ENCODE measurements around the gene TCL1B.

The TCL1B gene

DNA sequence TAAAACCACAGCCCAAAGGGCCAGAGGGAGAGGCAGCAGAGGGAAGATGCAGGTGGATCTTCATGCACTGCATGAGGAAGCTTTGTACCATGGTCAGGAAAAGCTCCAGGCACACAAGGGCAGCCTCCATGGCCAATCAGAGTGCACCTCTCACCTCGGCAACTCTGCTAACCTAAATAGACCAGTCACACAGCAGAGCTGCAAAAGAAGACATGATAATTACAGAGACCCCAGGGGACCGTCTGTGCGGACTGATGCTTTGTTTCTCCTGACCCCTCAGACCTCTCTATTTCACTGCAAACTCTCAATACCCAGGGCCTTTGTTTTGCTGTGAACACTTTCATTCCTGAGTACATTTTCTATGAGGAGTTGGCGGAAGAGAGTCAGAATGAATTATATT is 10.7 kb upstream of the TCL1B start (continued):
- no peak for TF ChIP-seq BACH2 (CRISPR knock-in tag; IDR thresholded peaks at IDR 0.05; ENCODE audit: borderline replicate concordance)
- TF ChIP-seq PPARA (CRISPR knock-in tag; IDR thresholded peaks at IDR 0.05; ENCODE audit: borderline replicate concordance): no peak
- TF ChIP-seq ESRRG (CRISPR knock-in tag; IDR thresholded peaks at IDR 0.05): no peak

DNA sequence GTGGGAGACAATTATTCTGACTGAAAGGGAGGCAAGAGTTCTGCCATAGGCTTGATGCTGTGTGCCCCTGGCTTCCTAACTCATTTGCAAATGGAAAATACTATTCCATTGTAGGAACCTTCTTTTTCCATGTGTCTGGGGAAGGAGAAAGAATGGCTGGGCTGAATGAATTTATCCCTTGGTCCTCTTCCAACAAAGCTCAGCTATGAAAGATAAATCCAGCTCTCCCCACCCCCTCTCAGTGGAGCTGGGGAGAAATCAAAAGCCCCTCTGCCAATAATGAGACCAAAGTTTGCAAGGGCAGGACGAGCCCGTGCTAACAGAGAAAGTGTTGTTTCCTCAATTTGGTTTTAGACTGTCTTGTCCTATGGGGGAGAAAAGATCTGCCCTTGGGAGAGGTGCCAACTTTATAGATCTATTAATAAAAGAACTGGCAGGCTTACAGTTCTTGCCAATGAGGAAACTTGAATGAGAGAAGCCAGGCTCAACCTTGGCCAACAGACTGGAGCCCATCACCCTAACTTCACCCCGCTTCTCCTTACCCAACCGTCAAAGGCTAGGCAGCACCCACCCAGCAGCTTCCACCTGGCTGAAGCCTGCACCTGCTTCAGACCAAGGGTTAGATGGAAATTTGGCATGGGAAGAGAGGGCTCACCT is 8.9 kb upstream of the TCL1B start:
- no peak for ATAC-seq
- TF ChIP-seq BACH2 (CRISPR knock-in tag; IDR thresholded peaks at IDR 0.05; ENCODE audit: borderline replicate concordance): no peak
- no peak for TF ChIP-seq ZFP3 (CRISPR knock-in tag; IDR thresholded peaks at IDR 0.05)
- TF ChIP-seq ZFP30 (CRISPR knock-in tag; IDR thresholded peaks at IDR 0.05): no peak
- TF ChIP-seq PPARA (CRISPR knock-in tag; IDR thresholded peaks at IDR 0.05; ENCODE audit: borderline replicate concordance): no peak
- TF ChIP-seq ISL1 (CRISPR knock-in tag; IDR thresholded peaks at IDR 0.05): no peak
- TF ChIP-seq SNAI2 (CRISPR knock-in tag; IDR thresholded peaks at IDR 0.05): no peak
- TF ChIP-seq GLIS3 (CRISPR knock-in tag; IDR thresholded peaks at IDR 0.05): no peak
- no peak for TF ChIP-seq ESRRG (CRISPR knock-in tag; IDR thresholded peaks at IDR 0.05)
- TF ChIP-seq, protein P1, sequence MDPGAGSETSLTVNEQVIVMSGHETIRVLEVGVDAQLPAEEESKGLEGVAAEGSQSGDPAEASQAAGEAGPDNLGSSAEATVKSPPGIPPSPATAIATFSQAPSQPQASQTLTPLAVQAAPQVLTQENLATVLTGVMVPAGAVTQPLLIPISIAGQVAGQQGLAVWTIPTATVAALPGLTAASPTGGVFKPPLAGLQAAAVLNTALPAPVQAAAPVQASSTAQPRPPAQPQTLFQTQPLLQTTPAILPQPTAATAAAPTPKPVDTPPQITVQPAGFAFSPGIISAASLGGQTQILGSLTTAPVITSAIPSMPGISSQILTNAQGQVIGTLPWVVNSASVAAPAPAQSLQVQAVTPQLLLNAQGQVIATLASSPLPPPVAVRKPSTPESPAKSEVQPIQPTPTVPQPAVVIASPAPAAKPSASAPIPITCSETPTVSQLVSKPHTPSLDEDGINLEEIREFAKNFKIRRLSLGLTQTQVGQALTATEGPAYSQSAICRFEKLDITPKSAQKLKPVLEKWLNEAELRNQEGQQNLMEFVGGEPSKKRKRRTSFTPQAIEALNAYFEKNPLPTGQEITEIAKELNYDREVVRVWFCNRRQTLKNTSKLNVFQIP (CRISPR knock-in tag; IDR thresholded peaks at IDR 0.05; ENCODE audit: borderline replicate concordance, low read depth): no peak
- no peak for TF ChIP-seq ARNTL (CRISPR knock-in tag; IDR thresholded peaks at IDR 0.05; ENCODE audit: borderline replicate concordance, low read depth)
- no peak for TF ChIP-seq CSDC2 (CRISPR knock-in tag; IDR thresholded peaks at IDR 0.05)
- TF ChIP-seq, protein P2, sequence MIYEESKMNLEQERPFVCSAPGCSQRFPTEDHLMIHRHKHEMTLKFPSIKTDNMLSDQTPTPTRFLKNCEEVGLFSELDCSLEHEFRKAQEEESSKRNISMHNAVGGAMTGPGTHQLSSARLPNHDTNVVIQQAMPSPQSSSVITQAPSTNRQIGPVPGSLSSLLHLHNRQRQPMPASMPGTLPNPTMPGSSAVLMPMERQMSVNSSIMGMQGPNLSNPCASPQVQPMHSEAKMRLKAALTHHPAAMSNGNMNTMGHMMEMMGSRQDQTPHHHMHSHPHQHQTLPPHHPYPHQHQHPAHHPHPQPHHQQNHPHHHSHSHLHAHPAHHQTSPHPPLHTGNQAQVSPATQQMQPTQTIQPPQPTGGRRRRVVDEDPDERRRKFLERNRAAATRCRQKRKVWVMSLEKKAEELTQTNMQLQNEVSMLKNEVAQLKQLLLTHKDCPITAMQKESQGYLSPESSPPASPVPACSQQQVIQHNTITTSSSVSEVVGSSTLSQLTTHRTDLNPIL (CRISPR knock-in tag; IDR thresholded peaks at IDR 0.05; ENCODE audit: low read depth): no peak
- TF ChIP-seq ZNF565 (CRISPR knock-in tag; conservative IDR thresholded peaks at IDR 0.05; ENCODE audit: low read depth): no peak
- no peak for TF ChIP-seq ZC3H10 (CRISPR knock-in tag; IDR thresholded peaks at IDR 0.05)
- TF ChIP-seq, protein P3, sequence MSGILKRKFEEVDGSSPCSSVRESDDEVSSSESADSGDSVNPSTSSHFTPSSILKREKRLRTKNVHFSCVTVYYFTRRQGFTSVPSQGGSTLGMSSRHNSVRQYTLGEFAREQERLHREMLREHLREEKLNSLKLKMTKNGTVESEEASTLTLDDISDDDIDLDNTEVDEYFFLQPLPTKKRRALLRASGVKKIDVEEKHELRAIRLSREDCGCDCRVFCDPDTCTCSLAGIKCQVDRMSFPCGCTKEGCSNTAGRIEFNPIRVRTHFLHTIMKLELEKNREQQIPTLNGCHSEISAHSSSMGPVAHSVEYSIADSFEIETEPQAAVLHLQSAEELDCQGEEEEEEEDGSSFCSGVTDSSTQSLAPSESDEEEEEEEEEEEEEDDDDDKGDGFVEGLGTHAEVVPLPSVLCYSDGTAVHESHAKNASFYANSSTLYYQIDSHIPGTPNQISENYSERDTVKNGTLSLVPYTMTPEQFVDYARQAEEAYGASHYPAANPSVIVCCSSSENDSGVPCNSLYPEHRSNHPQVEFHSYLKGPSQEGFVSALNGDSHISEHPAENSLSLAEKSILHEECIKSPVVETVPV (CRISPR knock-in tag; IDR thresholded peaks at IDR 0.05): no peak
- TF ChIP-seq TCF4 (CRISPR knock-in tag; IDR thresholded peaks at IDR 0.05; ENCODE audit: borderline replicate concordance): no peak
- no peak for TF ChIP-seq OSR1 (CRISPR knock-in tag; IDR thresholded peaks at IDR 0.05)

DNA sequence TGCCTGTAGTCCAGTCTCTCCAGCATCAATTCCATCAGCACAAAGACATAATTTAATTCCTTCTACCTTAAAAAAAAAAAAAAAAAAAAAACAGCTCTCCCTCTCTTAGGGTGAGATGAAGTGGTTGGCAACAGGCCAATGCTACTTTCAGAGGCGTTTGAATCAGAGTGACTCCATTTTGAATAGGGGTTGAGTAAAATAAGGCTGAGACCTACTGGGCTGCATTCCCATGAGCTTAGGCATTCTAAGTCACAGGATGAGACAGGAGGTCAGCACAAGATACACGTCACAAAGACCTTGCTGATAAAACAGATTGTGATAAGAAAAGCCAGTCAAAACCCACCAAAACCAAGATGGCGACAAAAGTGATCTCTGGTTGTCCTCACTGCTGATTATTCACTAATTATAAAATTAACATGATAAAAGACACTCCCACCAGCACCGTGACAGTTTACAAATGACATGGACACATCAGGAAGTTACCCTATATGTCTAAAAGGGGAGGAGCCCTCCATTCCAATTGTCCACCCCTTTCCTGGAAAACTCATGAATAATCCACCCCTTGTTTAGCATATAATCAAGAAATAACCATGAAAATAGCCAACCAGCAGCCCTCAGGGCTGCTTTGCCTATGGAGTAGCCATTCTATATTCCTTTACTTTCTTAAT is 6.9 kb upstream of the TCL1B start:
- TF ChIP-seq ZNF8 (CRISPR knock-in tag; IDR thresholded peaks at IDR 0.05) (no peak), SNAI2 (CRISPR knock-in tag; IDR thresholded peaks at IDR 0.05) (no peak), GLIS3 (CRISPR knock-in tag; IDR thresholded peaks at IDR 0.05) (no peak), ZNF565 (CRISPR knock-in tag; conservative IDR thresholded peaks at IDR 0.05; ENCODE audit: low read depth) (no peak), ZC3H10 (CRISPR knock-in tag; IDR thresholded peaks at IDR 0.05) (no peak), CSDC2 (CRISPR knock-in tag; IDR thresholded peaks at IDR 0.05) (no peak), ZFP3 (CRISPR knock-in tag; IDR thresholded peaks at IDR 0.05) (no peak)
- TF ChIP-seq, protein P4, sequence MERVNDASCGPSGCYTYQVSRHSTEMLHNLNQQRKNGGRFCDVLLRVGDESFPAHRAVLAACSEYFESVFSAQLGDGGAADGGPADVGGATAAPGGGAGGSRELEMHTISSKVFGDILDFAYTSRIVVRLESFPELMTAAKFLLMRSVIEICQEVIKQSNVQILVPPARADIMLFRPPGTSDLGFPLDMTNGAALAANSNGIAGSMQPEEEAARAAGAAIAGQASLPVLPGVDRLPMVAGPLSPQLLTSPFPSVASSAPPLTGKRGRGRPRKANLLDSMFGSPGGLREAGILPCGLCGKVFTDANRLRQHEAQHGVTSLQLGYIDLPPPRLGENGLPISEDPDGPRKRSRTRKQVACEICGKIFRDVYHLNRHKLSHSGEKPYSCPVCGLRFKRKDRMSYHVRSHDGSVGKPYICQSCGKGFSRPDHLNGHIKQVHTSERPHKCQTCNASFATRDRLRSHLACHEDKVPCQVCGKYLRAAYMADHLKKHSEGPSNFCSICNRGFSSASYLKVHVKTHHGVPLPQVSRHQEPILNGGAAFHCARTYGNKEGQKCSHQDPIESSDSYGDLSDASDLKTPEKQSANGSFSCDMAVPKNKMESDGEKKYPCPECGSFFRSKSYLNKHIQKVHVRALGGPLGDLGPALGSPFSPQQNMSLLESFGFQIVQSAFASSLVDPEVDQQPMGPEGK (CRISPR knock-in tag; IDR thresholded peaks at IDR 0.05; ENCODE audit: borderline replicate concordance): no peak
- TF ChIP-seq, protein P3 (CRISPR knock-in tag; IDR thresholded peaks at IDR 0.05): no peak
- TF ChIP-seq, protein P2 (CRISPR knock-in tag; IDR thresholded peaks at IDR 0.05; ENCODE audit: low read depth): no peak
- TF ChIP-seq, protein P1 (CRISPR knock-in tag; IDR thresholded peaks at IDR 0.05; ENCODE audit: borderline replicate concordance, low read depth): no peak
- no peak for ATAC-seq

Data from SK-N-SH treated with all-trans-retinoic acid at 6 μM for 48 hours (cell line).